GM21367 (cell line): ENCODE measurements around the gene HEY2.
"Not testable (repeated sequence)": the region's sequence is repeated elsewhere in the genome, so short reads cannot be mapped to it uniquely, and the experiment has no call there.

Experiments used
- ATAC-seq: cut with Tn5 transposase; IDR thresholded peaks from one replicate; pipeline ENCODE4 v1.9.1; 2021; ENCODE audit not compliant: unreplicated experiment

The HEY2 gene

DNA sequence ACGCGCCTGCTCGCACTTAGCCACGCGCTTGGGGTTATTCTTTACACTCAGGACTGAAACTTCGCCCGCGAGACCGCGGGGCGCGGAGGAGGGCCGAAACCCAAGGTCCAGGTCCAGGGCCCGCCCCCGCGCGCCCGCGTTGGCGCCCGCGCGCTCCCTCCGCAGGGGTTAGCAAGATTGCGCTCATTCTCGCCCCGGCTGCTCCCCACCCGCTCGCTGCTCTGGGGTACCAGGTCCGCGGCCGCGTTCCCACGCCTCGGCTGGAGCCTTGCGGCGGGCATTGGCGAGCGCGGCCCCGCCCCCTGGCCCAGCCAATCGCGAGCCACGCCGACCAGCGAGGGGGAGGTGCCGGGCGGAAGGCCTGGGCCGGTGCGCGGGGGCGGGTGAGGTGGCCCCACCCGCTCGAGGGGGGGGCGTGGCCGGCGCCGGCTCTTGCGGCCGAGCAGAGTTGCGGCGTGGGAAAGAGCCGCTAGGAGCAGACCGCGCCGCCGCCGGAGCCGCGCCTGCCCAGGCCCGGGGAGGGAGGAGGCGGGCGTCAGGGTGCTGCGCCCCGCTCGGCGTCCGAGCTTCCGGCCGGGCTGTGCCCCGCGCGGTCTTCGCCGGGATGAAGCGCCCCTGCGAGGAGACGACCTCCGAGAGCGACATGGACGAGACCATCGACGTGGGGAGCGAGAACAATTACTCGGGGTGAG, at the start of gene HEY2:
Gene HEY2 (plus strand): TSS at position 460 of the 692 bp plus-strand sequence. CDS start 145 bp downstream, at position 605.
- peak; percentile 78 for ATAC-seq

DNA sequence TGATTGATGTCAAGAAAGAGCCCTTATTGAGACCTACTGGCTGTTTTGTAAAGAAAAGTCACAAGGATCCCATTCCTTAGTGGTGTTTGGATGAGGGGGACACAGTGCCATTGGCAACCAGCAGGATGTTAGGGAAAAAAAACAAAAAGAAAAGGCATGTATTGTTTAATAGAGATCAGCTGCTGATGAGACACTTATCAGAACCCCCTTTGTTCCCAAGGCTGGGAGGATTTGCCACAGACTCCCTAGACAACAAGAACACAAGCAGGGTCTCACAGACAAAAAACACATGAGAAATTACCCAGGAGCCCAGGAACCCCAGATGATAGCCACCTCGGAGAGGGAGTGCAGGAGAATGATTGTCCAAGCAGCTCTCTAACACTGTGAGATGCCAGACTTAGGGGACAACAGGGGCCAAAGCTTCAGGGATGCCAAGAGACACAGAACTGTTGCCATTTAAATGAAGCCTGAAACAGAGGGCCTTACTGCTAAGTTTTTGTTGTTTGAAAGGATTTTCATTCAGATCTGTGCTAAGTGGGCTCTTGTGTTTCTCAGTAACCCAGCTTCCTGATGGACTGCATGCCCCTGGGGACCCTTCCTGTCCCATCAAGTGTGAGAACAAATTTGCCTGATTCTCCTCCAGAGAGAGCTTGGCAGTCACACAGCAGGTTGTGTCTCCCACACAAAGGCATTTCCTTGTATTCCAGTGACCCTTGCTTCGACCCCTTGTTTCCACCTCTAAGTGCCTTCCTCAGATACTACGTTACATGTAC, 48.7 kb upstream of the HEY2 start:
- ATAC-seq, result no peak

DNA sequence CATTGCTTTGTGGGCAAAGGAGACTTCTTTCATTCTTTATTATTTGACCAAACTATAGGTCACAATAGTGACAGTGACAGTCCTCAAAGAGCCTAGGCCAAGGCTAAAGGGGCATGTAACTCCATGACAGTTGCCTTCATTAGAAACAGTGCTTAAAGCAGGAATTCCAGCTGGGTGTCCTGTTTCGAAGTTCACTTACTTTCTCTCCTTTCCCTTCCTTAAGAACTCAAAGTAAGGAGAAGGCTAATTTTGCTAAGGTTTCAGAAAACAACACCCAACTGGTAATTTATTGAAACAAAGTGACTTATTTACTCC, 48.1 kb upstream of the HEY2 start:
- no peak for ATAC-seq

DNA sequence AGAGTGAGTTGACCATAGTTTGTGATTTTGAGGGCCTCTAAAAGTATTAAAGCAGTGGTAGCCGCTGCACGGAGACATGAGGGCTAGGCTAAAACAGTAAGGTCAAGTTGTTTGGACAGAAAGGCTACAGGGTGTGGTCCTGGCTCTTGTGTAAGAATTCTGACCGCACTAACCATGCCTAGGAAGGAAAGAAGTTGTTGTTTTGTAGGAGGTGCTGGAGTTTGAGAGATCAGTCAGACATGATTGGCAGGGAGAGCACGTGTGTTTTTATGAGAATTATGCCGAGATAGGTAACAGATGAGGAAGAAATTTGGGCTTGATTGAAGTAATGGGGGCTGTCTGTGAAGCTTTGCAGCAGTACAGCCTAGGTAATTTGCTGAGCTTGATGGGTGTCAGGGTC, 45.5 kb upstream of the HEY2 start:
- ATAC-seq, result not testable (repeated sequence)

DNA sequence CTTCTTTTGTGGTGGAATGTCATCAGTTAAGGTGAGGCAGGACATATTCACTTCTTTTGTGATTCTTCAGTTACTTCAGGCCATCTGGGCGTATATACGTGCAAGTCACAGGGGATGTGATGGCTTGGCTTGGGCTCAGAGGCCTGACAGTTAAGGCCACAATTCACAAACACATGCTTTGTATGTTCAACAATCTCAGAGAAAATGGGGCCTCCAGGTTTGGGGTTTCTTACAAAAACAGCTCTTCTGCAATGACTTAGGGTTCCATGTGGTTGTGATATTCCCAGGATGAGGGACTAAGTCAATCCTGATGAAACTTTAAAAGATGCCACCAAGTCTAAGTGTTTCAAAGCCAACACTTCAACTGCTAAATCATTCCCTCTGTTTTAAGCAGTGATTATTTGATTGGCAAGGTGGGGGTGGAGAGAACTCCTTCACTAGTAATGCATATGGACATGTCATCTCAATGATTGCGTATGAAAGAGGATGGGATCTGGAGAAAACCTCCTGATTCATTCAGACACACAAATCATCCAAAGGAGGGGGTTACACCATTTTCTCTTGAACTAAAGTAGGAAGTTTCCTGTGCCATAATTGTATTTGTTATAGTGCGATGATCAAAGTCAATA, 41.7 kb upstream of the HEY2 start:
- ATAC-seq, result no peak

DNA sequence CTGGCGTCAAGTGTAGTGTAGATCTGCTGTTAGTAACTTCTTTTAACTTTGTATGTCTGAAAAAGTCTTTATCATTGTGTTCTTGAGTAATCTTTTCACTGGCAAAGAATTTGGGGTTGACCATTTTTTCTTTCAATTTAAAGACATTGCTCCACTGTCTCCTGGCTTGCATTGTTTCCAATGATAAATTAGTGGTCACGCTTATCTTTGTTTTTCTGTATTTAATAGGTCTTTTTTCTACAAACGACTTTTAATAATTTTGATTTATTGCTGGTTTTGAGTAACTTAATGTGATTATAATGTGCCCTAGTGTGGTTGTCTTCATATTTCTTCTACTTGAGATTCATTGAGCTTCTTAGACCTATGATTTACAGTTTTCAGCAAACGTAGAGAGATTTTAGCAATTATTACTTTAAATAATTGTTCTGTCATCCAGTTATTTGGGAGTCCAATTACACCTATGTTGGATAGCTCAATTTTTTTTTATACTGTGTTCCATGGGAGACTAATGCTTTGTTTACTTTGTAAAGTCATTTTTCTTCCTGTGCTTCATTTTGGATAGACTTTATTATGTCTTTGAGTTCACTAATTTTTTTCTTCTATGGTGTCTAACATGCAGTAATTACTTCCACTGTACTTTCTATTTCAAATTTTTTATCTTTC, 38.3 kb upstream of the HEY2 start:
- ATAC-seq, result no peak

DNA sequence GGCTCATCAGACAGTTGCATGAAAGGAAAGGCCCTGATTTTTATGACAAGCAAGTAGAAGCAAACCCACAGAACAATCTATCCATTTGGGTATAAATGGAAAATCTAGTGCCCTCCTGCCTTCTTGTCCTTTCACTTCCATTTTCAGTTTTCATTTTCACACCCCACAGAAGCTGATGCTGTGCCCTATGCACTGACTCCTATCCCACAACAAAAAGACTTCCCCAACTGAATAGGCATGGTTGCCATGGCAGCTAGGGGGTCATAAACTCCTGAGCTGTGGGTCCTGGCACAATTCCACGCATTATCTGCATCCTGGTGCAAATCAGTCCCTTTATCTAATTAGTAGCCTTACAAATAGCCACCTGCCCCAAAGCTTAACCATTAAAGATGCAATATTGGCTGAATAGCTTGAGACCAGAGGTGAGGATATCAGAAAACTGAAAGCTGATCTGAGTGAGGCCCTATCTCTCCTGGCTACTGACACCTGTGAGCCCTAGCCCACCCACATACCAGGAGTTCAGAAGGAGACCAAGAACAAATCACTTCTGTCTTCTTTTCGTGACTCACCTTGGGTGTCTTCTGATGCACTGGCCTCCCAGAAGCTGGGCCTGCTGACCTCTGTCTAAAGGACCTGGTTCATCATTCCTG, 34.9 kb upstream of the HEY2 start:
- ATAC-seq, result peak; percentile 62

DNA sequence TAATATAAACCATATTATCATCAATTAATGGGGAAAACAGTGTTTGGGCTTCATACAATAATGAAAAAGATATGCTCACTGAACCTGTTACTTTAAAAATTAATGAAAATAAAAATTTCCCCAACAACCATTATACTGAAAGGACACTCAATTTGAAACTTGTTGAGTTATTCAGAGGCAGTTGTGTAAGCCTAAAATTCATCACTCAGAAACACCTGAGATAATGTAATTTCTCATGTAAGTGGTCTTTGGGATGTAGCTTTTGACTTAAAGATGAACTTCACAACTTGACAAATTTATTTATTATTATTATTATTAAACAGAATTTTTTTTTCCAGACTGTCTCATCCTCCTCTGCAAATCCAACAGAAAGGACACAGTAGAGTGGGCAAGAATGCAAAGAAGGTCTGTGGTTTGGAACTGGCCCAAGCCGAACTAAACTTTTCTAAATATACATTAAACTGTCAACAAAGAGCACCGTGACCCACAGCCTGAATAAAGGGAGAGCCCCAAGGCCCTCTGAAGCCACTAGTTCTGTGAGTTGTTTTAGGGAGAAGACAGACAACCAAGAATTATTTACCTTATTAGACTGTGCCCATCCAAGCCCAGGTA, 32.2 kb upstream of the HEY2 start:
- peak; percentile 79 for ATAC-seq

DNA sequence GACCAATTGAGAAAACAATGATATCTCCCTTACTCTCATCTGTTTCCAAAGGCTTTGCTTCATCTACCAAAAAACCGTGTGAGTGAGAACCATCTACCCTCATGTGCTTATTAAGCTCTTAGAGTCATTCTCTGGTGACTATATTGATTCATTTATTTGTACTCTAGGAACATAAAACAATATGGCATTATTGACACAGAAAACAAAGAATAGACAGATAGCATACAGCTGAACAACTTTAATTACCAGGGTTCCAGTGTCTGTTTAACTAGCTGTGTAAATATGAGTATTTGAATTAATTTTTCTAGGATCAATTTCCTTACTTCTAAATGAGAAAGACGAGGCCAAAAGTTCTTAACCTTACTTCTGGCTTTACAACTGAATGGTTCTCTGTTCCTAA, 31.3 kb upstream of the HEY2 start:
- ATAC-seq, result no peak

DNA sequence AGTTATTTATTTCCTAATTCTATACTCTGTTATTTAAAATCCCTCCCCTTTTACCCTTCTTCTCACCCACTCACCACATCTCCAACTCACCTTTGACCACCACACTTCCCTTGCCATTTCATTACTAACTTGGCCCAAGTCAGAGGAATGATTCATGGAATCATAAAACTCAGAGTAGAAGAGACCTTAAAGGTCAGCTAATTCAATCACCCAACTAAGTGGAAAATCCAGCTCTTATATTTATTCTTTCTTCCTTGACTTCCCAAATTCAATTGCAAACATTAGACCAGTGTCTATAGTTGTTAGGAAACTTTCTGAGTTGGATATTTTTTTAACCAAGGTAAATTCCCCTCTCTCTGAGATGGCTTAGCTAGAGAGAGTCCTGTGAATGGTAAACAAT, 26.5 kb upstream of the HEY2 start:
- no peak for ATAC-seq

DNA sequence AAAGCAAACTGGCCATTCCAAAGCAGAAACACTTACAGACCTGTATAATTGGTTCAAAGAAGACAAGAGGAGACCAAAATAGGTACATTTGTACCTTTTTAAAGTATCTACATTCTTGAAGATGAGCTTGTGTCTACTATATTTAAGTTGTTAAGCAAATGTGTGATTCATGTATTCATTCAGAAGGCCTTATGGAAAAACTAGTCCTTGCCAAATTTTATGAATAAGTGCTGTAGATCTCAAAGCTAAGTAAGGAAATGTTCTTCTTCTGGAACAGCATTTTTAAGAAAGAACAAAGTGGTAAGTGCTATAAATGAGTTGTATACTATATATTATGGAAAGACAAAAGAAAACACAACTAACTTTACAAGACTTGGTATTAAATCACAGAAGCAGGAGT, 22.2 kb upstream of the HEY2 start:
- no peak for ATAC-seq

DNA sequence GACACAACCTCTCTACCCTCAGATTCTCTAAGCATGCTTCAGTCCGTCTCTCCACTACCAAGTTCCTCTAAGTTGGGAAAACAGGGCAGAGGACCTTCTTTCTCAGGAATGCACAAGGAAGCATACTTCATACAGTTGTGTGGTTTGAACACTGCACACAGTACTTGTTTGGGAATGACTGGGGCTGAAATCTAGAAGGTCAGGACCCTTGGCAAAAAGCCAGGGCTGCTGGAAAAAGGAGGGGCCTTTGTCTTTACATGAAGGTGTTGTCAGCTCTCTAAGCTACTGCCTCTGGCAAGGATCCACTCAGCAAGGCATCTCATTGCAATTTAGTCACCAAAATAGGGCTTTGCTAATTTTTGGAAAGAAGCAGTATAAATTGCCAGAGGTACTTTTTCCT, 20.7 kb upstream of the HEY2 start:
- ATAC-seq, result no peak

DNA sequence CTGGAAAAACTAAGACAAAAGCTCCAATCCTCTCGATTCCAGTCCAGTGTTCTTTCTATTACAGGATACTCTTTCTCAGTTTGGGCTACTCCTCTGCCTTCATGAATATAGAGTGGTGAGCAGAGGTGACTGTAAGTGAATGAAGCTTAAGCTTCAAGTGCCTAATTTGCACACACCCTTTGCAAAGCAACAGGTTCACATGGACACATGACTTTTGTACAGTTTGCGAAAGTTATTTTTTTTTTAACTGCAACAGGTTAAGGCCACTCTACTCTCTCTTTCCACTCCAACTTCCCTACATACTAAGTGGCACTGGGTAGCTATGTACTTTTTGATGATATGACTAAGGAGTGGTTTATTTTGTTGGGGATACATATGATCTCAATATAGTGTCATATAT, 19.4 kb upstream of the HEY2 start:
- no peak for ATAC-seq

DNA sequence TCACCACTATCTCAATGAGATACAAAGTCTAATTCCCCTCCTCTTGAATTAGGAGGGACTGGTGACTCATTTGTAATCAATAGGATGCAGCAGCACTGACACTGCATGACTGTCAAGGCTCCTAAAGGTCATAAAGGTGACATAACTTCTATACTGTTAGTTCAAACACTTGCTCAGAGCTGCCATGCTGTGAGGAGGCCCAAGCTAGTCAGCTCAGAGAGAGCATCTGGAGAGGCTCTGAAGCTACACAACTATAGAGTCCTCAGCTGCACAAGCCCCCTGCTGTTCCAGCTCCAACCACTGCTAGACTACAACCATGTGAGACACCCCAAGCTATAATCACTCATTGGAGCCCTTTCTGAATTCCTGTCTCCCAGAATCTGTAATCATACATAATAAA, 17.0 kb upstream of the HEY2 start:
- ATAC-seq, result peak; percentile 53

DNA sequence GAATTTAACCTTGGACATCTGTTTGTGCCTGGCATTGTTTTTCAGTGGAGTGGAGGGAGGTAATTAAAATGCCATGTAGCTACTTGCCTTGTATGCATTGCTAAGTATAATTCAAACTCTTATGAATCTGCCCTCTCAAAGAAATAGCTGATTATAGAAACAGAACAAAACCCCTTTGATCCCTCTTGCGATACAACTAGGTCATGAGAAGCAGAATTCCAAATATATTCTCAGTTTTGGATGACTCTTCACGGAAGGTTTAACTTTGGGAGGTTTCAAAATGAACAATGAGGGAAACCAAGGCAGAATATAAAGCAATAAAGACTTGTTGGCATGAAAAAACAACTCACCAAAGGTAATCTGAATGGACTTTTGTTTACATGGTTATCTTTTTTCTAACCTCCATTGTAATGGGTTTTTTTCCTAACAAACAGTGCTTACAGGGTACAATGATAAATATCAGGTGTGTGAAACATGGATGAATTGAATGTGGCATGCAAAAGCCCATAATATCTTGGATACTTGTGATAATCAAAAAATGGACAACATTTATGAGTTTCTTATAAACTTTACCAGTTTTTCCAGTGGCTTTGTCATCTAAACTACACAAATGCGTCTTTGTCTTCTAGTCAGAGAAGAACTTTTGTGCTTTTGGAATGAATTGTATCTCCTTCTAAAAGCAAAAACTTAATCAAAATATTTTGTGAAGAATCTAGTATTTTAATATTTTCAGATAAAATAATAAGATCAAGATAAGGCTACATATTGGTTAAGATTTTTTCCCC, 15.7 kb upstream of the HEY2 start:
- ATAC-seq, result no peak

DNA sequence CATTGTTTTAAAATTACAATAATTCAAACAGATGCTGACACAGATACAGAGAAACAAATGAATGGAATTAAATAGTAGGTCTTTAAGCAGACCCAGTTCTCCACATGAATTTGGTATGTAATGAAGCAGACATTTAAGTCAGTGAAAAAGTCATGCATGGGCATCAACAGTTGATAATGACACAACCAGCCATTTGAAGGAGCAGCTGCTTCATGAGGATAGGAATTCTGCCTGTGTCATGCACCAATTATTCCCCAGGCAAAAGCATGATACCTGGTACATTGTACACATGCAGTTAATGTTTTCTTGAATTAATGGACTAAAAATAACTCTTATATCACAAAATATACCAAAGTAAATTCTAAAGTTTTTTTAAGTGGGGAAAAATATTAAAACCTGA, 11.2 kb upstream of the HEY2 start:
- no peak for ATAC-seq

DNA sequence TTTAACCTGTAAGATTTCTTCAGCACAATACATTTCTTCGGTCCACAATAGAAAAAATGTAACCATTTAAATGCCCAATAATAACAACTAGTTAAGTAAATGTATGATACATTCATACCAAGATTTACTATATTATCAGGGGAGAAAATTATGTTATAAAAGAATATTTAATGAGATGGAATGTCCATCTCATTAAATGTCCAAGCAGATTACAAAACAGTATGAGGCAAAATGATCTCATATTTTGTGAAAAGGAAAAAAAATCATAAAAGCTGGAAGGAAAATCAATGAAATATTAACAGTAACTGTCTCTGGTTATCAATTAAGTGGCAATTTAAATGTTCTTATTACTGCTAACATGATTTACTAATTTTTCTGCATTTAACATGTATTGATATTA, 10.1 kb upstream of the HEY2 start:
- ATAC-seq, result no peak

DNA sequence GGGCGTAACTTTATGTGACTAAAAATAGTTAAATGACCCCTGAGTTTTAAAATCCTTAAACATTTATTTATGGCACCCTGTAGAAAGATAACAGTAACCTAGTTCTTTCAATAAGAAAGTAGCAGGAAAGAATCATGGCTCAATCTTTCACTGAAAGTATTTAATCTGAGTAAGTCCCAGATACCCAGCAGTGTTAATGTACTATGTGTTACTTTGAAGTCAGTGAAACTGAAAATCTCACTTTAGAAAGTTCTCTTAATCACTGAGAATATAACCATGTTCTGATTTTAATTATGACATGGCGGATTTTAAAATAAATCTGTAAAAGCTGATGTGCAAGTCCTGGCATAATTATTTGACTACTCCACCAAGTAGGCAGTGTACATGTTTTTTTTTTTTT, 8.1 kb upstream of the HEY2 start:
- no peak for ATAC-seq

DNA sequence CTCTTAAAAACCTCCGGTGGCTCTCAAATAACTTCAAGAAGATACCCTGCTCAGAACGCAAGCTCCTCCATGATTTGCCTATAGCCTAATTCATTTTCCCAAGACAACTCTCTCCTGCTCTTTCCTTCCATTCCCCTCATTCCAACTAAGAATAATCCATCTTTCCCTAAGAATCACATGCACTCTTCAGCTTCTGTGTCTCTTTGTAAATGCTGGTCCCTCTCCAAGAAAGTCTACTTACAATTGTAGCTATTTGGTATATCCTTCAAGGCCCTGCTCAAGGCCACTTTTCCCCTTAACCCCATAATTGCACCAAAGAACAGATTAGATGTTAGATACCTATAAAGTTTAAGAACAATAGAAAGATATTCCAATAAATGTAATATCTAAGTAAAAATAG, 7.4 kb upstream of the HEY2 start:
- no peak for ATAC-seq

DNA sequence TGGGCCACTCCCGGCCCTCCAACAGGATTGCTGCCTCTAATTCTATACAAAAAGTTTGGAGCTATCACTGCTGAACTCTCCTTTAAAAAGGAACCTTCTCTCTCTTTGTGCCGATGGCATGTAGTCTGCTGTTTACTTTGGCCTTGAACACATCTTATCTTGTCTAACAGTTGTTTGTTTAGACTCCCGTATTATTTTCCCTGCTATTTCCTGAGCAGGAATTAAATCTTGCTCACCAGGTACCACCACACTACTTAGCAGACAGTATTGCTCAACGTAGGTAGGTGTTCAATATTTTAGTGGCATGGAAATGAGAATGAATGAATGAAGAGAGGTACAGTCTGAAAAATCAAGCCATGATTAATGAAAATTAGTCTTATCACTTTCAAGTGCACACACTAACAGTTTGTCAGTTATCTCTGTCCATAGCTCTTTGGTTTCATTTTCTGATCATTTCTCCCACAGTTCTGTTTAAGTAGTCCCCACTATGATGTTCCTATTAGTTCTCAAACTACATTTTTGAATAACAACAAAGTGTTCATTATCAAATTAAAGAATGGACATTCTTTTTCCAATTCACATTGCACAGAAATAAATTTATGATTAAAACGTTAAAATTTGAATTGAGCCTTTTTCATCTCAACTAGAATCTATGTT, 6.8 kb upstream of the HEY2 start:
- ATAC-seq, result no peak
